ENCODE results near the gene PGAP1.
"Not testable (repeated sequence)": the region's sequence is repeated elsewhere in the genome, so short reads cannot be mapped to it uniquely, and the experiment has no call there.

Gene PGAP1

GRCh38 chr2:196952936-196953335 lies 26.4 kb upstream of the PGAP1 start:
- DNase-seq (ENCODE audit: low read depth in 1 of 2, low spot score in 1 of 2), result no peak

- DNase-seq (ENCODE audit: low read depth in 1 of 2, low spot score in 1 of 2), result no peak
Measured at GRCh38 chr2:196951973-196952372, 25.5 kb upstream of the PGAP1 start.

DNA sequence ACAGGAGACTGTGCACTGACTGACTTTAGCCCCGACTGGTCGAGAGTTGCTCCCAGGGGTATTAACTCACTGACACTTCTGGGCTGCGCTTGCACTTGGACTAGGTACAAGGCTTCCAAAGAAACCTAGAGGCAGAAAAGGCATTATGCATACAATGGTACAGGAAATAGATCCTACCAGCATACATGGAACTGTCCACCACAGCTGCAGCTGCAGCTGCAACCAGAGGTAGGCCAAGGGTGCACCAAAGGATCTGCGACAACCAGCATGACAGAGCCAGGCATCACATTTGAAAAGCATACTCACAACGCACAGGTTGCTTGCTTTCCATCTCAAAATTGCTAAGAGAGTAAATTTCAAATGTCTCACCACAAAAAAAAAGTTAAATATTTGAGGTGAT lies 22.6 kb upstream of the PGAP1 start:
- no peak for DNase-seq (ENCODE audit: low read depth in 1 of 2, low spot score in 1 of 2)

- DNase-seq (ENCODE audit: low read depth in 1 of 2, low spot score in 1 of 2), result no peak
Measured at GRCh38 chr2:196944570-196944969, 18.1 kb upstream of the PGAP1 start.

DNA sequence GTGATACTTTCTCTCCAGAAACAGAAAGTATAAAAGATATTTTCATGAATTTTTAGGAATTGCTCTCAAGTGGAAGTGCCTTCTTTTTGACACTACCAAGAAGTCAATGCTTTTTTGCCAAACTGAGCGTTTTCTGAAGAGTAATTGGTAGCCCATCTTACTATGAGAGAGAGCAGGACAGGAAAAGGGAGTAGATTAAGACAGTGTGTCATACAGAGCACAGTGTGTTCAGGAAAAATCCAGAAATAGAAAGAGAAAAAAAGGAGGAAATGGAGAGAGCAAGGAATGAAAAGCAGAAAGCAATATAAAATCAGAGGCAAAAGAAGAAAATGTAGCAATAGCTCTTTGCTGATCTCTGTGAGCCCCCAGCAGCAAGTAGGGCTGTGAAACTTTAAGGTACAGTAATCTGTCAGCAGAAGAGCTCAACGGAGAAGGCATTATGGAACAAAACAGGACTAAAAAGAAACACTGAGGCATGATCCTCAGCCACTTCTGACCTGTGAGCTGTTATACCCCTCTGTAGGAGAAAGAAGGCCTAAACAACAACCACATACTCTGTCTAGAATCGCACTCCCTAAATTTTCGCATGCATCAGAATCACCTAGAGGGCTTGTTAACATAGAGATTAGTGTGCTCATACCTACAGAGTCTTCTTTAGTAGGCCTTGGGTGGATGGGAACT lies 15.0 kb upstream of the PGAP1 start:
- DNase-seq (ENCODE audit: low read depth in 1 of 2, low spot score in 1 of 2), result no peak

- DNase-seq (ENCODE audit: low read depth in 1 of 2, low spot score in 1 of 2), result no peak
Measured at GRCh38 chr2:196939371-196939770, 12.9 kb upstream of the PGAP1 start.

- DNase-seq (ENCODE audit: low read depth in 1 of 2, low spot score in 1 of 2), result no peak
Measured at GRCh38 chr2:196935432-196935831, 8.9 kb upstream of the PGAP1 start.

GRCh38 chr2:196934672-196935071 lies 8.2 kb upstream of the PGAP1 start:
- no peak for DNase-seq (ENCODE audit: low read depth in 1 of 2, low spot score in 1 of 2)

DNA sequence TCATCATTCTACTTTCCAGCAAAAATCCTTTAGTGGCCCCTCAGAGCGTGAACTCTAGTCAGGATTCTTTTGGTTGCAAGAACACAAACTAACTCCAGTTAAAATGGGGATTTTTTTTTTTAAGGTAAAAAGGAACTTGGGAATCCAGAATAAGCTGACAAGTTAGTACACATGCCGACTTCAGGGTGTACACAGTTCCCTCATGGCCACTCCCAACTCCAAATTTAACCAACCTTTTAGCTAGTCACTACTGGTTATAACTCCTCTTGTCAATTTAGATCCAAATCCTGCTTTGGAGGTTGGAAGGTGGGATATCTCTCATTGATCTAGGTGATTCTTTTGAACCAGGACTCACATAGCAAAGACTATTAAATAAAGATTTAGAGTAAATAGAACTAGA lies 5.0 kb upstream of the PGAP1 start:
- DNase-seq (ENCODE audit: low read depth in 1 of 2, low spot score in 1 of 2), result no peak

DNA sequence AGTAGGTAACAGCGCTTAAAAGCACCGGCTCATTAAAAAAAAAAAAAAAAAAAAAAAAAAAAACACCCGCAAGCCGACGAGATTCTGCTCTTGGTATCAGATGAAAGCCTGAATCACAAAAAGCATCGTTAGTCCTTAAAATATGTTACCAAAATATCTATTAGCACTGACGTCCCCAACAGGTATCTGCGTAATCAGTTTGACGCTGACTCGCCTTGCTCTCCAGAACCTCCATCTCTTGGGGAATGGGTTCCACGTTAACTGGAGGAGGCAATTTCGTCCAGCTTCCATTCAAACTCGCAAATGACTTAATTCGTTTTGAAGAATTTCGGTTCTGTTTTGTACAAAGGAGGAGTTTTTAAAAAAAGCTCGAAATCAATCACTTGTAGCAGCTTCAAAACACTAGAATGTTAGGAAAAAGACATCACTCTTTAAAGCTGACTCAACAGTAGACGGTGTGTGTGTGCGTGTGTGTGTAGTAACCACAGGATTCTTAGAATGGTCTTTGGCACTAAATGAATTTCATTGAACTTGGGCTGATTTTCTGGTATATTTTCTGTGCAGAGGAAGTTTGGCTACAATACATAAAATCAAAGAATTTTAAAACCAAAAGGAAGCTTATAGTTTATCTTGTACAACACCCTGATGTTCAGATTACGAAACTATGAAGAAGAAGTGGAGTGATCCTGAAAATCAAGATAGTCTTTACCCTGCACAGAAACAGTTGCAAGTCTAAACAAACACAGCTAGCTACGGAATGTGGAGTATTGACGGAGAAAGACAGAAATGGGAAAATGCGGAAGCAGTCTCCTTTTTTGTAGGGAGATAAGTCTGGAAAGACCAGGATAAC lies 1.1 kb upstream of the PGAP1 start:
- peak in 1 of 2 donors; percentile 15 for DNase-seq (ENCODE audit: low read depth in 1 of 2, low spot score in 1 of 2)

- no peak for DNase-seq (ENCODE audit: low read depth in 1 of 2, low spot score in 1 of 2)
Measured at GRCh38 chr2:196925768-196926561, 542 bp downstream of the PGAP1 start.

- no peak for DNase-seq (ENCODE audit: low read depth in 1 of 2, low spot score in 1 of 2)
Measured at GRCh38 chr2:196925051-196925767, 1.3 kb downstream of the PGAP1 start.

- no peak for DNase-seq (ENCODE audit: low read depth in 1 of 2, low spot score in 1 of 2)
Measured at GRCh38 chr2:196924051-196924450, 2.5 kb downstream of the PGAP1 start.

GRCh38 chr2:196918927-196919326 lies 7.6 kb downstream of the PGAP1 start:
- no peak for DNase-seq (ENCODE audit: low read depth in 1 of 2, low spot score in 1 of 2)

DNA sequence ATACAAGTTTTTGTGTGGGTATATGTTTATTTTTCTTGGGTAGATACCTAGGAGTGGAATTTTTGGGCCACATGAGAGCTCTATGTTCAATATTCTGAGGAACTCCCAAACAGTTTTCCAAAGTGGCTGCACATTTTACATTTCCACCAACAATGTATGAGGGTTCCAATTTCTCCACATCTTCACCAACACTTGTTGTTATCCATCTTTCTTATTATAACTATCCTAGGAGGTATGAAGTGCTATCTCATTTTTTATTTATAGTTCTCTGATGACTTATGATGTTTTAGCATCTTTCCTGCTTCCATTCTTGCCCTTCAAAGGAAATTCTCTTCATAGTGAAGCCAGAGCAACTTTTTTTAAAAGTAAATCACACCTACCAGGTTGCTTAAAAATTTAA lies 8.7 kb downstream of the PGAP1 start:
- DNase-seq (ENCODE audit: low read depth in 1 of 2, low spot score in 1 of 2), result no peak

- no peak for DNase-seq (ENCODE audit: low read depth in 1 of 2, low spot score in 1 of 2)
Measured at GRCh38 chr2:196915507-196916189, 10.9 kb downstream of the PGAP1 start.

GRCh38 chr2:196914867-196915460 lies 11.5 kb downstream of the PGAP1 start:
- DNase-seq (ENCODE audit: low read depth in 1 of 2, low spot score in 1 of 2), result no peak

- DNase-seq (ENCODE audit: low read depth in 1 of 2, low spot score in 1 of 2), result no peak
Measured at GRCh38 chr2:196913691-196914090, 12.8 kb downstream of the PGAP1 start.

- not testable (repeated sequence) for DNase-seq (ENCODE audit: low read depth in 1 of 2, low spot score in 1 of 2)
Measured at GRCh38 chr2:196905365-196905764, 21.1 kb downstream of the PGAP1 start.

GRCh38 chr2:196902828-196903227 lies 23.7 kb downstream of the PGAP1 start:
- no peak for DNase-seq (ENCODE audit: low read depth in 1 of 2, low spot score in 1 of 2)
